Cortex of kidney (tissue), 1 donor: ENCODE data around the gene RNPC3.
"Not testable (repeated sequence)": the region's sequence is repeated elsewhere in the genome, so short reads cannot be mapped to it uniquely, and the experiment has no call there.

Experiments
- DNase-seq: peaks from one replicate; lab custom pipeline; 2025; lab: John Stamatoyannopoulos, UW

Gene RNPC3

DNA sequence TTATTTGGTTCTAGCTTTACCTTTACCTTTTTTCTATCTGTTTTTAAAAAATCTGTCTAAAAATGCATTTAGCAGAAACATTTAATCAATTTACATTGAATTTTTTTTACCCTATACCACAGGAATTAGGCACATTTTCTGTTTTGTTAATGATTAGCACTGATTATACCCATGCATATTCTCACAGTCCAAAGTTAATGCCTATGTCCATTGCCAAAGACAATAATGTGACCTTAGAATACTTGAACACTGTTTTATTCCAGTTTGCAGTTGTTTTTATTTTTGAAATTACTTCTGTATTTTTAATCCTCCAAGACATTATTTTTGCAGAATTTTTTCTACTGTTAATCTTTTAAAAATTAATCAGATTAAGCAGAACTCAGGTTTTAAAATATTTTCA is 34.9 kb downstream of the RNPC3 start:
- no peak for DNase-seq

- DNase-seq = not testable (repeated sequence)
These were observed 35.6 kb downstream of the RNPC3 start for GRCh38 chr1:103561124-103561523.

DNA sequence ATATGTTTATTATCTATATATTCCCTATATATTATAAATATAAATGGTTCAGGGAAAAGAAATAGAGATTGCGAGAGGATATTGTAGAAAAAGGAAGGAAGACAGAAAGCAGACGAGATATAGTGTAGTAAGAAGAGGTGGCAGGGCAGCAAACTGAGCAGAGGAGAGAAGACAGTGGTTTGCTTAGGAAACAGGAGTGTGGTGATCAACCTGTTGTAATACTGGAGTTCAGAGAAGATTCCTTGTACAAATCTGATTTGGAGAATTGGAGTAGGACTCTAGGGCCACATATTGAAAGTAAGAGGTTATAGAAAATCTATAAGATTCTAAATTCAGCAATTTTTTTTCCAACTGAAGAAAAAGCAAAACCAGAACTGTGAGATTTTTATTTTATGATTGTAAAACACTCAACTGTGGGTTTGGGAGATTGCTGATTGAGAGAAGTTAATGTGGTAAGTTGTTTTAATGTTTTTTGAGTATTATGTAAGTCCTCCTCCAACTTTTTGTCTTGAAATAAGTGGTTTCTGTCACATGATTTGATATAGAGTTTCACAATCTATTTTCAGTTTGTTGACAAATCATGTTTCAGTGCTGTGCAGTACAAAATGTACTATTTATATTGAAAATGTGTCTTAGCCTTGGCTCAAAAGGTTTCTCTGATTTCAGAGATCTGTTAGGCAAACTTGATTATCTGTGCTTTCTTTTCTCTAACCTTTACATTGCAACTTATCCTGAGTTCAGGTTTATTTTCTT is 36.3 kb downstream of the RNPC3 start:
- no peak for DNase-seq

DNA sequence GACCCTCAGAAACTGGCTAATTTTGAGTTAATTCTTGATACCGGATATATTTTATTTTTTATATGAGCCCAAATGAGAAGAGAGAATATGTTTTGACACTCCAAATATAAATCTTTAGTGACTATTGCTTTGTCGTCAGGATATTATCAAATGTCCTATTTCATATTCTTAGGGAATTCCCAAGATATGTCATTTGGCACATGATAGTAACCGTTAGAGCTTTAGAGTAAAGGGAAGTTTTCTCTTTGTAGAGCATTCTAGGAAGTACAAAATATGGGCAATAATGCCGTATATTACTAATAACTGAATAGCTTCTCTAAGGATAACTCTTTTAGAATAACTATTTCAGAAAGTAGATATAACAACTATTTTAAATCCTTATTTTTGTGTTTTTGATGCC is 37.6 kb downstream of the RNPC3 start:
- no peak for DNase-seq

- no peak for DNase-seq
These were observed 44.0 kb downstream of the RNPC3 start for GRCh38 chr1:103569493-103569892.

- DNase-seq = not testable (repeated sequence)
These were observed 45.8 kb downstream of the RNPC3 start, which contains the start of gene AMY2B for GRCh38 chr1:103571289-103571688. Gene AMY2B, plus strand, starts transcription at chr1:103571589. Its CDS starts 14 bp downstream, at chr1:103571603.

GRCh38 chr1:103576065-103576464 is 50.6 kb downstream of the RNPC3 start:
- no peak for DNase-seq

GRCh38 chr1:103576784-103577183 is 51.3 kb downstream of the RNPC3 start:
- not testable (repeated sequence) for DNase-seq

GRCh38 chr1:103582464-103582863 is 57.0 kb downstream of the RNPC3 start:
- DNase-seq = no peak

DNA sequence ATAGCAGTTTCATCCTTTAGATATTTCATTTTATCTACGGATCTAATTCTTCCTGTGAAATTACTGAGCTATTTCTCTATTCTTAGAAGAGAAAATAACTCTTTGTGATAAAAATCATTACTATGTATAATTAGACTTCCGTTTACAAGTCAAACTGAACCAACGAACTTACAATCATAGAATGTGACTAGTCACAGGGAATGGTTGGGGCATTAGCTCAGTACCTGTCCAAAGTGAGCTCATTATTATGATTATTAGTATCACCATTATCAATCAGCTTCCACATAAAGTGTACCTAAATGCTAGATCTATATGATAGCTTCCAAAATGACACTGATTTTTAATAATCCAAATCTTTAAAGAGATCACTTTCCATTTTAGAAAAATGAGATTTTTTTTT is 58.4 kb downstream of the RNPC3 start:
- no peak for DNase-seq

DNA sequence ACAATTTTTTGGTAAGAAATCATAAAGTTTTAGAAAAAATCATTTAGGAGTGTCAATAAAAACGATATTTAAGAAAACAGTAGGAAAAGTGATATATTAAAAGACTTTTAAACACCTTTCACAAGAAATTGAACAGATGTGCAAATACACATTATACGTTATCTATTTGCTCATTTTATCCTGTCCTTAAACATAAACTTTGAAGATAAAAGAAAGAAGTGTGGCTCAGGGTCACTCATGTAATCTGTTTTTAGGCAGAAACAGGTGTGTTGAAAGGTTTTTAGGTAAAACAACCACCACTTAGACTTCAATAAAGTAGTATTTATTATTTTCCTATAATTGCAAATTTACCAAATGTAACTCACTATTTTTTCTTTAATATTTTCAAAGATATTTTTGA is 59.0 kb downstream of the RNPC3 start:
- no peak for DNase-seq

GRCh38 chr1:103602740-103603139 is 77.2 kb downstream of the RNPC3 start:
- DNase-seq = not testable (repeated sequence)
